Neuronal stem cell (in vitro differentiated cells): ENCODE data around the gene RNF152.
A peak's percentile ranks its signal among the peaks of the same experiment; 100 is the strongest.

Experiments used
- DNase-seq: peaks from one replicate; pipeline ENCODE4 v3.0.0-alpha.2; 2013; ENCODE audit warnings: low spot score
- H2AFZ ChIP-seq: one replicate; pipeline ENCODE4 v1.6.1; 2013; ENCODE audit warnings: mild to moderate bottlenecking, low read length, inconsistent platforms
- H2AK5ac ChIP-seq: 2 replicates; pipeline ENCODE4 v1.6.1; 2013; ENCODE audit warnings: low read depth, mild to moderate bottlenecking, inconsistent platforms, low read length, moderate library complexity, mixed read lengths
- H2BK120ac ChIP-seq: 2 replicates; pipeline ENCODE4 v1.6.1; 2013; ENCODE audit warnings: low read depth, mild to moderate bottlenecking, inconsistent platforms, low read length, moderate library complexity, mixed read lengths
- H2BK12ac ChIP-seq: one replicate; pipeline ENCODE4 v1.6.1; 2013; ENCODE audit warnings: low read length, inconsistent platforms
- H2BK15ac ChIP-seq: 2 replicates; pipeline ENCODE4 v1.6.1; 2013; ENCODE audit warnings: mild to moderate bottlenecking, low read length, inconsistent platforms, mixed read lengths
- H2BK5ac ChIP-seq: one replicate; pipeline ENCODE4 v1.6.1; 2013; ENCODE audit warnings: inconsistent platforms, mild to moderate bottlenecking, low read length, moderate library complexity
- H3K14ac ChIP-seq: one replicate; pipeline ENCODE4 v1.6.1; 2013; ENCODE audit warnings: low read length, inconsistent platforms
- H3K18ac ChIP-seq: 2 replicates; pipeline ENCODE4 v1.6.1; 2013; ENCODE audit warnings: low read length, inconsistent platforms
- H3K23ac ChIP-seq: 2 replicates; pipeline ENCODE4 v1.6.1; 2013; ENCODE audit warnings: low read depth, mild to moderate bottlenecking, mixed read lengths, low read length, inconsistent platforms; ENCODE audit not compliant: poor library complexity
- H3K27ac ChIP-seq: replicated peaks from 3 replicates; pipeline ENCODE4 v1.5.1; 2013; ENCODE audit warnings: low read length, inconsistent platforms
- H3K27me3 ChIP-seq, 3 experiments: 2 replicates each; pipeline ENCODE4 v1.6.1; 2013; ENCODE audit warnings: low read length in 3 of 3, mild to moderate bottlenecking in 2 of 3, inconsistent platforms in 1 of 3, low read depth in 1 of 3, mixed read lengths in 1 of 3, moderate library complexity in 1 of 3; ENCODE audit not compliant: control insufficient read depth in 3 of 3, insufficient read depth in 3 of 3
- H3K36me3 ChIP-seq, 2 donors: replicated peaks in 1 of 2; 2 replicates each; pipeline ENCODE4 v1.6.1; 2013; ENCODE audit warnings: low read length in 2 of 2; ENCODE audit not compliant: control insufficient read depth in 2 of 2, insufficient read depth in 2 of 2
- H3K4ac ChIP-seq: 2 replicates; pipeline ENCODE4 v1.6.1; 2013; ENCODE audit warnings: inconsistent platforms, mild to moderate bottlenecking, low read length, moderate library complexity
- H3K4me1 ChIP-seq, 2 donors: 1 replicate in 1 of 2; 2 replicates in 1 of 2; pipeline ENCODE4 v1.6.1; 2013; ENCODE audit warnings: low read length in 2 of 2, low read depth in 1 of 2; ENCODE audit not compliant: control insufficient read depth in 2 of 2, insufficient read depth in 1 of 2
- H3K4me2 ChIP-seq: one replicate; pipeline ENCODE4 v1.6.1; 2013; ENCODE audit warnings: mild to moderate bottlenecking, low read length, inconsistent platforms; ENCODE audit not compliant: insufficient read depth, poor library complexity, severe bottlenecking
- H3K4me3 ChIP-seq, 2 donors: 2 replicates each; pipeline ENCODE4 v1.5.1; 2013; ENCODE audit warnings: low read length in 2 of 2, mild to moderate bottlenecking in 2 of 2, inconsistent platforms in 1 of 2, moderate library complexity in 1 of 2
- H3K79me1 ChIP-seq: one replicate; pipeline ENCODE4 v1.6.1; 2013; ENCODE audit warnings: low read depth, mild to moderate bottlenecking, inconsistent platforms, low read length, moderate library complexity
- H3K9ac ChIP-seq: one replicate; pipeline ENCODE4 v1.6.1; 2013; ENCODE audit warnings: mild to moderate bottlenecking, low read depth, low read length, inconsistent platforms; ENCODE audit not compliant: poor library complexity
- H3K9me3 ChIP-seq, 2 donors: replicated peaks in 1 of 2; 2 replicates each; pipeline versions ENCODE3 to v1.6.1; 2013; ENCODE audit warnings: low read length in 2 of 2, mild to moderate bottlenecking in 2 of 2, inconsistent platforms in 1 of 2, low read depth in 1 of 2, mixed read lengths in 1 of 2, moderate library complexity in 1 of 2; ENCODE audit not compliant: control insufficient read depth in 2 of 2, insufficient read depth in 1 of 2
- H4K8ac ChIP-seq: one replicate; pipeline ENCODE4 v1.6.1; 2013; ENCODE audit warnings: low read depth, mild to moderate bottlenecking, inconsistent platforms, low read length, moderate library complexity
- H4K91ac ChIP-seq: one replicate; pipeline ENCODE4 v1.6.1; 2013; ENCODE audit warnings: low read length, low read depth, mild to moderate bottlenecking, inconsistent platforms; ENCODE audit not compliant: poor library complexity
- WGBS, 2 donors: extraction: QIAGEN DNeasy Blood & Tissue Kit; methylation state at CpG; one replicate each; pipeline ENCODE4 v1.1.7; 2013; ENCODE audit warnings: missing lambda C conversion rate in 2 of 2, mixed read lengths in 1 of 2; ENCODE audit not compliant: insufficient read length in 2 of 2, insufficient replicate concordance in 1 of 2; ENCODE audit errors: extremely low coverage in 2 of 2; 5-methylcytosine and 5-hydroxymethylcytosine counted together

RNF152 gene

GRCh38 chr18:61831071-61831470, 61.7 kb downstream of the RNF152 start:
- no CpG with 5 or more reads among the region's 6 CpGs for WGBS, 2 donors
- no peak overlapping the region for H3K4me2 ChIP-seq
- no peak overlapping the region for H4K91ac ChIP-seq
- no peaks in the 10 kb centered on the region for H3K27me3 ChIP-seq
- no peak overlapping the region for H2AK5ac ChIP-seq
- no peak overlapping the region for H2BK120ac ChIP-seq
- H3K4me1 ChIP-seq: no peaks in the 10 kb centered on the region
- no peak overlapping the region for H2BK12ac ChIP-seq
- H3K9me3 ChIP-seq: peaks cover 1 to 12% of the 10 kb centered on the region in 2 donors
- no peak overlapping the region for H3K27ac ChIP-seq
- no peak overlapping the region for H4K8ac ChIP-seq
- no peak overlapping the region for H3K4ac ChIP-seq
- no peaks in the 10 kb centered on the region for H3K79me1 ChIP-seq
- H3K4me3 ChIP-seq: no peak overlapping the region
- H2BK5ac ChIP-seq: no peak overlapping the region
- no peak overlapping the region for H3K23ac ChIP-seq
- no peaks in the 10 kb centered on the region for H3K36me3 ChIP-seq
- no peak overlapping the region for H2BK15ac ChIP-seq
- no peak for DNase-seq
- no peak overlapping the region for H2AFZ ChIP-seq
- no peak overlapping the region for H3K9ac ChIP-seq
- H3K18ac ChIP-seq: no peak overlapping the region
- no peak overlapping the region for H3K14ac ChIP-seq

GRCh38 chr18:61829108-61829507, 63.7 kb downstream of the RNF152 start:
- Histone ChIP-seq H2BK12ac (no peak overlapping the region), H3K23ac (no peak overlapping the region), H2BK120ac (no peak overlapping the region), H2BK15ac (no peak overlapping the region), H3K4me3 (no peak overlapping the region), H4K8ac (no peak overlapping the region), H3K9me3 (no peaks in the 10 kb centered on the region), H3K4me2 (no peak overlapping the region), H3K4me1 (no peaks in the 10 kb centered on the region), H3K79me1 (no peaks in the 10 kb centered on the region), H3K27ac (no peak overlapping the region), H2BK5ac (no peak overlapping the region), H3K18ac (peak overlapping the region; percentile 2), H3K4ac (no peak overlapping the region), H2AK5ac (no peak overlapping the region), H3K9ac (no peak overlapping the region), H3K27me3 (no peaks in the 10 kb centered on the region), H3K14ac (no peak overlapping the region), H4K91ac (no peak overlapping the region), H3K36me3 (no peaks in the 10 kb centered on the region), H2AFZ (no peak overlapping the region)
- WGBS, 2 donors: no CpG with 5 or more reads among the region's 7 CpGs
- DNase-seq: no peak

- Histone ChIP-seq H3K4ac (no peak overlapping the region), H3K4me1 (no peaks in the 10 kb centered on the region), H3K18ac (no peak overlapping the region), H3K14ac (no peak overlapping the region), H2AK5ac (no peak overlapping the region), H3K23ac (no peak overlapping the region), H4K8ac (no peak overlapping the region), H2BK5ac (no peak overlapping the region), H2BK15ac (no peak overlapping the region), H3K27me3 (no peaks in the 10 kb centered on the region), H3K4me2 (no peak overlapping the region), H3K9ac (no peak overlapping the region), H3K4me3 (no peak overlapping the region), H4K91ac (no peak overlapping the region), H2BK120ac (no peak overlapping the region), H3K9me3 (no peaks in the 10 kb centered on the region), H3K27ac (no peak overlapping the region), H3K79me1 (peaks cover 3% of the 10 kb centered on the region), H2AFZ (no peak overlapping the region), H2BK12ac (no peak overlapping the region), H3K36me3 (peaks cover 0 to 3% of the 10 kb centered on the region in 2 donors)
- no CpG with 5 or more reads among the region's 3 CpGs for WGBS, 2 donors
- no peak for DNase-seq
These were observed 65.2 kb downstream of the RNF152 start for GRCh38 chr18:61827591-61827990.

GRCh38 chr18:61825386-61825785, 67.4 kb downstream of the RNF152 start:
- no peak overlapping the region for H3K14ac ChIP-seq
- H3K4me1 ChIP-seq: no peaks in the 10 kb centered on the region
- H3K27me3 ChIP-seq: no peaks in the 10 kb centered on the region
- no peak overlapping the region for H3K4me3 ChIP-seq
- H3K9ac ChIP-seq: no peak overlapping the region
- H3K23ac ChIP-seq: no peak overlapping the region
- peaks cover 0 to under 1% of the 10 kb centered on the region in 2 donors for H3K9me3 ChIP-seq
- H3K18ac ChIP-seq: no peak overlapping the region
- H3K27ac ChIP-seq: no peak overlapping the region
- DNase-seq: no peak
- H3K79me1 ChIP-seq: peaks cover 3% of the 10 kb centered on the region
- H3K4me2 ChIP-seq: no peak overlapping the region
- H2AFZ ChIP-seq: no peak overlapping the region
- no peak overlapping the region for H4K8ac ChIP-seq
- no peak overlapping the region for H2BK12ac ChIP-seq
- no peak overlapping the region for H2BK5ac ChIP-seq
- H2BK120ac ChIP-seq: no peak overlapping the region
- H2BK15ac ChIP-seq: no peak overlapping the region
- no peak overlapping the region for H3K4ac ChIP-seq
- H2AK5ac ChIP-seq: no peak overlapping the region
- H4K91ac ChIP-seq: no peak overlapping the region
- H3K36me3 ChIP-seq: peaks cover 0 to 3% of the 10 kb centered on the region in 2 donors
